SIG-M5 (cell line): Measurements from ENCODE around the gene PRR12.
"Not testable (repeated sequence)": the region's sequence is repeated elsewhere in the genome, so short reads cannot be mapped to it uniquely, and the experiment has no call there.

Source experiments
- DNase-seq: peaks from one replicate; lab custom pipeline; 2025; lab: John Stamatoyannopoulos, UW

Gene PRR12

GRCh38 chr19:49617860-49618259 lies 26.9 kb downstream of the PRR12 start:
- not testable (repeated sequence) for DNase-seq

DNA sequence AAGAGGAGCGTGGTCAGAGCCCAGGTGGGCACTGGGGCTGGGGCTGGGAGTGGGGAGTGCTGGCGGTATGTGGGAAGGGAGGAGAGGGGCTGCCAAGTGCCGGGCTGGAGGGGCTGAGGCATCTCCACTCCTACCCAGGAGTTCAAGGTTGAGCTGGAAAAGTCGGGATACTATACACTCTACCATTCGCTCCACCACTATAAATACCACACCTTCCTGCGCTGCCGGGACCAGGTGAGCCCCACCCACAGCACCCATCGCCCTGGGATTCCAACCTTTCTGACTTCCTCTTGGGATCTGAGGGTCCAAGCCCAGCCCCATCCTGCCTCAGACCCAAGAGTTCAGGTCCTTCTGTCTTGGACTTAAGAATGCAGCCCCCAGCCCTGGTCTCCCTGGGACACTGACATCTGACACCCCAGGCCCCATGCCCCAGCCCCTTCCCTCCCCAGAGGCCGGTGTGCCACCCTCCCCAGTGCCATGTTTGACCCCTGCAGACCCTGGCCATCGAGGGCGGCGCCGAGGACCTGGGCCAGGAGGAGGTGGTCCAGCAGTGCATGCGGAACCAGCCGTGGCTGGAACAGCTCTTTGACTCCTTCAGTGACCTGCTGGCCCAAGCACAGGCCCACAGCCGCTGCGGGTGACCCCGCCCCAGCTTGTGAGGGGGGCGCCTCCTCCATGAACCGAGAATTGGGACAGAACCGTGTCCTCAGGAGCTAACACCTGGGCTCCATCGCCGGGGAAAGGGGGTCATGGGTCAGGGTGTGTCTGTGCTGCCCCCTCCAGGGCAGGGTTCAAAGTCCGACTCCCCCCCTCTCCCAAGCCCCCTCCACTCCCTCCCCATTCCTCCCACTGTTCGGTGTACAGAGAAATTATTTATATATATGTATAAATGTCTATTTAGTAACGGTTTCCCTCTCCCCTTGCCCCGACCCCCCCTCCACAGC lies 34.3 kb downstream of the PRR12 start:
- DNase-seq, result no peak

- DNase-seq, result no peak
Observed at GRCh38 chr19:49626226-49626625, 35.2 kb downstream of the PRR12 start.

- no peak for DNase-seq
Observed at GRCh38 chr19:49629659-49630058, 38.7 kb downstream of the PRR12 start.

DNA sequence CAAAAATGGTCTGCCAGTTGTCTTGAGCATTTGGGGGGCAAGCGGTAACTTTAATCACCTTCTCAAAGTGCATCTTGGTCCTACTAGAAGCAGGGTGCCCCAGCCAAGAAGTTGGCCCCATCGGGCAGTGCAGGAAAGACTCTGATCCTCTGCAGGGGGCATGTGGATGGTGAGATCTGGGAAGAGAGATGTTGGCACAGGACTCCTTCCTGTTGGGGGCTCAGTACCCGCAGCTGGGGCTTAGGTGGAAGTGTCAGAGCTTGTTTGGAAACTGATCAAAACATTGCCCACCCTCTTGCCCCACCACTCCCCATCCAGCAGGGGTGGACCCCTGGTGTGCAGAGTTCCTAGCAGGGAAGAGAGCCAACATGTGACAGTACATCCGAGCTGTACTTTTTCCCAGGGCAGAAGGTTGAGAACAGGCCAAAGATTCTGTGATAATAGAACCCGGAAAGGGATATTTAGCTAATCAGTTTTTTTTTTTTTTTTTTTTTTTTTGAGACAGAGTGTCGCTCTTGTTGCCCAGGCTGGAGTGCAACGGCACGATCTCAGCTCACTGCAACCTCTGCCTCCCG lies 40.1 kb downstream of the PRR12 start:
- no peak for DNase-seq

DNA sequence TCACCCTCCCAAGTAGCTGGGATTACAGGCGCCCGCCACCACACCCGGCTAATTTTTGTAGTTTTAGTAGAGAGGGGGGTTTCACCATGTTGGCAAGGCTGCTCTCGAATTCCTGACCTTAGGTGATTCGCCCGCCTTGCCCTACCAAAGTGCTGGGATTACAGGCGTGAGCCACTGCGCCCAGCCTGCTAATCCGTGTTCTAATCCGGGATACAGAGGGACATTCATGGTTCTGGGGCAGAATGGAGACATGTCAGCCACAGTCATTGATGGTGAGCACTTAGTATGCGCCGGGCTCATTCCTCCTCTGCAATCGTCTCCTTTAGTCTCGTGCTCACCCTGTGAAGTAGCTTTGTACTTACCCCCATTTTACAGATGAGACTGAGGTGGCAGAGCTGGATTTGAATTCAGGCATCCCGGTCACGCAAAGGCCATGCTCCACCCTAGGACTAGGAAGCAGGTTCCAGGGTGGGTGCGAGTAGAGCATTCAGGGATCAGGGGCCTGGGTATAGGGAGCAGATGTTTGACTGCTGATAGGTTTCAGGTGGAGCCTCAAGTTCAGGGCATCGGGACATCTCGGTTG lies 40.7 kb downstream of the PRR12 start:
- no peak for DNase-seq

- no peak for DNase-seq
Observed at GRCh38 chr19:49632576-49632975, 41.6 kb downstream of the PRR12 start.

- not testable (repeated sequence) for DNase-seq
Observed at GRCh38 chr19:49633273-49633672, 42.3 kb downstream of the PRR12 start.

DNA sequence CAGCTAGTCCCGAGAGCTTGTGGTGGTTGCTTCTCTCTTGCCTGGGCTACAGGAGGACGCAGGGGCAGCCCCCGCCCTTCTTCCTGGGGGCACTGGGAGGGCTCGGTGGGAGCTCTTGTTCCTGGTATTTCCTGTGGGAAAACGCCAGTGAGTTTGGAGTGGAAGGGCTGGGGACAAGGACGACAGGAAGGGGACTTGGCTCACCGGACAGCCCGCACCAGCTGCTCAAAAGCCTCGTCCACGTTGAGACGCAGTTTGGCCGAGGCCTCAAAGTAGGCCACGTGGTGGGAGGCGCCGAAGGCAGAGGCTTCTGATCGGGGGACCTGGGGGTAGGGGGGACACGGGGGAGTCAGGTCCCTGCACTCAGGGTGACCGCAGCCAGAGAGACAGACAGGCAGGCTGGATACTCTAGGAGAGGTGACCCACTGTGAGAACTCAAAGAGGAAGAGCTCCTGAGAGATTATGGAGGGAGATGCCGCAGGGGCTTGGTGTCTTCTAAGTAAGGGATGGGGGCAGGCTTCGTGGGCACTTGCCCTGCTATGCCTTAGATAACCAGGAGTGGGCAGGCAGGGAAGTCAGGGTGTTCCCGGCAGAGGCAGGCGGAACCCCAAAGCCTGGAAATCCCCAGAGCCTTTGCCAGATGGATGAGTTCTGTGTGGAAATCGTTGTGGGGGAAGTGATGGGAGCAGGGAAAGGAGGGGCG lies 44.7 kb downstream of the PRR12 start:
- no peak for DNase-seq

DNA sequence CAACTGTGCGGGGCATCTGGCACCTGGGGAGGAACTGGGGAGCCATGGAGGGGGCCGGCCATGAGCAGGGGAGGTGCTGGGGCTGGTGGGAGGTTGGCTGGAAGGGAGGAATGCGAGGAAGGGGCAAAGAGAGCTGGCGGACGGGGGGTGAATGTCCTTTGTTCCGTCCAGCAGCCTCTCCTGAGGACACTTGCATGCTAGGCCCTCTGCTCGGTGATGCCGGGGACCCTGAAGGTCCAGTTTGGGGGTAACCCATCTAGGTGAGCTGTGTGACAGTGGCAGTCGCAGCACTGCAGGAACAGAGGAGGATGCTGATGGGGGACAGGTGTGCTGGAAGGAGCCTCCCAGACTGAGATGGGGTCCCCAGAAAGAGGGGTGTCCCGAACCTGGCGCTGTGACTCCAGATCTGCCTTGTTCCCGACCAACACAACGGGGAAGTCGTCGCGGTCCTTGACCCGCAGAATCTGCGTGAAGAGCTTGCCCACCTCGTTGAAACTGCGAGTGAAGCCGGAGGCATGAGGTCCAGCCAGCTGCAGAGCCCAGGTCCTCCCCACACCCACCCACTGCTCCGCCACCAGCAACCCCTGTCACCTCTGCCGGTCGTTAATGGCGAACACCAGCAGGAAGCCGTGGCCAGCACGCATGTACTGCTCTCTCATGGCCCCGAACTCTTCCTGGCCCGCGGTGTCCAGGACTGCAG lies 45.4 kb downstream of the PRR12 start:
- DNase-seq, result no peak

DNA sequence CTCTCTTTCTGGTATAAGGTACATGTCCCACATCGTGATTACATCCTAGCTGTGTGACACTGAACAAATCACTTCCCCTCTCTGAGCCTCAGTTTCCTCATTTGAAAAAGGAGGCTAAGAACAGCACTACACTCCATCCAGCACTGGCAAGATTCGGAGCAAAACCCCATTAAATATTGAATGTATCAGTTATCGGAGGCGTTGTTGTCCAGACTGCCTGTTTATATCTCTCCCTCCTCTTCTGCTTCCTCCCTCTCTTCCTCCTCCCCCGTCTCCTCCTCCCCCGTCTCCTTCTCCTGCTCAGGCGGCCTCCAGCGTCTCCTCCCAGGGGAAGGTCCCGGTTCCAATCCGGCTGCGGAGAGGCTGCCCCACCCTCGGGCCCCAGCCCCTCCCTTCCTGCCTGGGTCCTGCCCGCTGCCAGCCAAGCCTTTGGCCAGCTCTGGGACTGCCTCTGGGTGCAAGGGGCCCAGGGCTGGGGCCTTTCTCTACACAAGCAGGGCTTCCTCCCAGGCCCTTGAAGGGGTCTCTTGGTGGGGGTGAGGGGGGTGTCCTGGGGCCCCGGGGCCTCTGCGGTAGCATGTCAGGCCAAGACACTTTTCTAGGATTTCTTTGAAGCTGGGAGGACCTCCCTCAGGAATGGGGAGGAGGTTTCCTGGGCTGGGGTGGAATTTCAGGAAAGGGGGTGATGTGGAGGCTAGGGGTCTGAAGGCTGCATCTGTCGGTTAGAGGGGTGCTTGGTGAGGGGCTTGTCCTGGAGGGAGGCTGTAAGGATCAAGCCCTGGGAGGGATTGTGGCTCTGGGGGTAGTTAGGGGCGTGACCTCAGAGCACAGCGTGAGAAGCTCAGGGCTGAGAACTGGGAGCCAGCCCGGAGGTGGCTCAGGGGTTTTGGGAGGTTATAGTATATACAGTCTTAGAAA lies 47.1 kb downstream of the PRR12 start:
- no peak for DNase-seq

GRCh38 chr19:49639401-49640112 lies 48.6 kb downstream of the PRR12 start:
- no peak for DNase-seq

- DNase-seq, result peak; percentile 98
Observed at GRCh38 chr19:49640113-49640898, 49.3 kb downstream of the PRR12 start, which contains the start of gene RRAS. TSS of gene RRAS (minus strand) at chr19:49640143. CDS start at chr19:49640098, 45 bp downstream.

GRCh38 chr19:49641688-49642491 lies 50.9 kb downstream of the PRR12 start, which contains the start of gene SCAF1:
TSS of gene SCAF1 (plus strand) at chr19:49642209. CDS start at chr19:49645027, 2,818 bp downstream.
- DNase-seq, result peak; percentile 85

- no peak for DNase-seq
Observed at GRCh38 chr19:49642492-49643035, 51.6 kb downstream of the PRR12 start.

GRCh38 chr19:49643466-49643865 lies 52.5 kb downstream of the PRR12 start:
- DNase-seq, result no peak

DNA sequence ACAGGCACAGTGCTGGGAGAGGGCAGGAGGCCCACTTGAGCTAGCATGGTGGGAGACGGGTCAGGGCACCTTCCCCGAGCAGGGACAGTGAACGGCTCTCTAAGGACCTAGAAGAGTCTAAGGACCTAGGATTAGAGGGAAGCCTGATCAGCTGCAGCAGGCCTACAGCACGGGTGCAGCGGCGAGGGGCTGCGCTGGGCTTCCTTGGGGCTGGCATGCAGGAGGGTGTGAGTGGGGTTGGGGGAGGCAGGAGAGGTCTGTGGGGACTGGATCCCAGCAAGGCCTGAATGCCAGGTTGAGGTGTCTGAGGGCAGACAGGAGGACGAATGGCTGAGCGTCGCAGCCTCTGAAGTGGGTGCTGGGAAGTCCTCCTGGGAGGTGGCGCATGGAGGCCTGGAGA lies 54.6 kb downstream of the PRR12 start:
- no peak for DNase-seq

DNA sequence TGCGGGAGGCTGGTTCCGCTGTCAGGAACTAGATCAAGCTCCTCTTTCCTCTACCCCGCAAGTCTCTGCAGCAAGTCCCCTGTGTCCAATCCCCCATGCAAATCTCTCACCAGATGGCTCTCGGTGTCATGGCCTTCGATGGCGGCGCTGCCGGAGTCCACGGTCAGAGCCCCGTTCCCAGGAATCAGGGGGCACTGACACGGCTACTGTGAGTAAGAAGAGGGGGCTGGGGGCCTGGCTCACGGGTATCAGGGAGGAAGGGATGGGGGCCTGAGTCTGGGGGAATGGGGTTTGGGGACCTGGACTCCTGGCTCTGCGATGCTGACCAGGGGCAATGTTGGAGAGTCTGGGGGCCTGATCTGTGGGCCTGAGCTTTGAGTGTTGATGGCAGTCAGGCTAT lies 55.0 kb downstream of the PRR12 start:
- no peak for DNase-seq
